WTC11 (cell line): Measurements from ENCODE around the gene RRBP1. TPM values are rescaled to one million over a fixed set of nuclear protein-coding genes. Genes with fewer than 3 reads are reported as not detected.

Experiments used
- ATAC-seq: fragments of 200-7000 bp; cut with Tn5 transposase; 2 replicates; pipeline ENCODE4 v1.10.0; 2021; ENCODE audit warnings: mild to moderate bottlenecking, moderate library complexity
- CTCF ChIA-PET: fragments of 300-600 bp; sonication (Branson Sonifier 250); formaldehyde crosslinking; loops from one replicate; lab custom pipeline; 2021; ENCODE audit warnings: antibody characterized with exemption; lab: Charles Lee
- POLR2A ChIA-PET: fragments of 350-600 bp; sonication (Branson Sonifier 250); formaldehyde crosslinking; loops from one replicate; lab custom pipeline; 2021; ENCODE audit warnings: antibody characterized with exemption; lab: Charles Lee
- DNase-seq: peaks from one replicate; pipeline ENCODE4 v3.0.0; 2021; ENCODE audit warnings: low spot score
- H3K27ac Mint-ChIP-seq: 2 replicates; pipeline ENCODE4 v1.8.0; 2021; ENCODE audit warnings: mixed read lengths
- H3K27me3 Mint-ChIP-seq: 2 replicates; pipeline ENCODE4 v1.8.0; 2021; ENCODE audit warnings: low read depth, mild to moderate bottlenecking, moderate library complexity, mixed read lengths
- H3K36me3 Mint-ChIP-seq: 2 replicates; pipeline ENCODE4 v1.8.0; 2021; ENCODE audit warnings: mixed read lengths
- H3K4me1 Mint-ChIP-seq: 2 replicates; pipeline ENCODE4 v1.8.0; 2022; ENCODE audit warnings: mixed read lengths
- H3K4me3 Mint-ChIP-seq: 2 replicates; pipeline ENCODE4 v1.8.0; 2021; ENCODE audit warnings: mild to moderate bottlenecking, moderate library complexity, mixed read lengths
- H3K9me3 Mint-ChIP-seq: 2 replicates; pipeline ENCODE4 v1.8.0; 2021; ENCODE audit warnings: mixed read lengths
- ATF1 ChIP-seq: sonication (generic); formaldehyde crosslinking; IDR thresholded peaks from 2 replicates; pipeline ENCODE4 v1.8.1; 2023; ENCODE audit warnings: mild to moderate bottlenecking, moderate library complexity, missing genetic modification reagents
- CREB1 ChIP-seq: sonication (generic); formaldehyde crosslinking; IDR thresholded peaks from 2 replicates; pipeline ENCODE4 v1.8.0; 2023; ENCODE audit warnings: mild to moderate bottlenecking, missing genetic modification reagents
- EMX1 ChIP-seq: fragments of 250-450 bp; sonication (Bioruptor Pico); IDR thresholded peaks from 2 replicates; pipeline ENCODE4 v1.8.0; 2021; ENCODE audit warnings: mild to moderate bottlenecking
- ETV6 ChIP-seq: sonication (generic); formaldehyde crosslinking; IDR thresholded peaks from 2 replicates; pipeline ENCODE4 v1.8.1; 2022; ENCODE audit warnings: mild to moderate bottlenecking, missing genetic modification reagents
- GRHL2 ChIP-seq: fragments of 250-450 bp; sonication (Bioruptor Pico); IDR thresholded peaks from 2 replicates; pipeline ENCODE4 v1.8.0; 2022; ENCODE audit warnings: mild to moderate bottlenecking, moderate library complexity; ENCODE audit not compliant: insufficient replicate concordance, severe bottlenecking
- GTF2I ChIP-seq: fragments of 250-450 bp; sonication (Bioruptor Pico); conservative IDR thresholded peaks from 2 replicates; pipeline ENCODE4 v1.4.0; 2021; ENCODE audit warnings: mild to moderate bottlenecking
- JUN ChIP-seq: sonication (generic); formaldehyde crosslinking; IDR thresholded peaks from 2 replicates; pipeline ENCODE4 v1.8.0; 2023; ENCODE audit warnings: mild to moderate bottlenecking, missing genetic modification reagents
- MYBL2 ChIP-seq: sonication (generic); formaldehyde crosslinking; IDR thresholded peaks from 2 replicates; pipeline ENCODE4 v1.8.1; 2023; ENCODE audit warnings: mild to moderate bottlenecking, moderate library complexity, missing genetic modification reagents
- NFE2L1 ChIP-seq: sonication (generic); formaldehyde crosslinking; IDR thresholded peaks from 2 replicates; pipeline ENCODE4 v1.8.1; 2023; ENCODE audit warnings: missing genetic modification reagents
- NR2C2 ChIP-seq: sonication (generic); formaldehyde crosslinking; IDR thresholded peaks from 2 replicates; pipeline ENCODE4 v1.8.0; 2022; ENCODE audit warnings: mild to moderate bottlenecking, missing genetic modification reagents
- OVOL2 ChIP-seq: fragments of 250-450 bp; sonication (Bioruptor Pico); IDR thresholded peaks from 2 replicates; pipeline ENCODE4 v1.9.0; 2021; ENCODE audit warnings: mild to moderate bottlenecking, borderline replicate concordance
- RORB ChIP-seq: fragments of 250-450 bp; sonication (Bioruptor Pico); IDR thresholded peaks from 2 replicates; pipeline ENCODE4 v1.9.0; 2021; ENCODE audit warnings: mild to moderate bottlenecking
- ZNF263 ChIP-seq: sonication (generic); formaldehyde crosslinking; IDR thresholded peaks from 2 replicates; pipeline ENCODE4 v1.8.1; 2022; ENCODE audit warnings: low read depth, mild to moderate bottlenecking, moderate library complexity, missing genetic modification reagents
- ZNF396 ChIP-seq: fragments of 250-450 bp; sonication (Bioruptor Pico); IDR thresholded peaks from 2 replicates; pipeline ENCODE4 v1.8.0; 2021; ENCODE audit warnings: mild to moderate bottlenecking, moderate library complexity, borderline replicate concordance
- ZNF423 ChIP-seq: fragments of 250-450 bp; sonication (Bioruptor Pico); IDR thresholded peaks from 2 replicates; pipeline ENCODE4 v2.1.2; 2022; ENCODE audit warnings: mild to moderate bottlenecking, moderate library complexity
- total RNA-seq: library from RNA; stranded (reverse); gene quantifications from 3 replicates; pipeline ENCODE4 v1.2.3, GENCODE V29; 2021
- TF ChIP-seq, protein P1 (sequence below): sonication (generic); formaldehyde crosslinking; IDR thresholded peaks from 2 replicates; pipeline ENCODE4 v1.8.1; 2022; ENCODE audit warnings: low read depth, mild to moderate bottlenecking, moderate library complexity, missing genetic modification reagents, borderline replicate concordance
- TF ChIP-seq, protein P2 (sequence below): fragments of 250-450 bp; sonication (Bioruptor Pico); IDR thresholded peaks from 2 replicates; pipeline ENCODE4 v1.9.0; 2021; ENCODE audit warnings: mild to moderate bottlenecking, borderline replicate concordance
- TF ChIP-seq, protein P3 (sequence below): sonication (generic); formaldehyde crosslinking; IDR thresholded peaks from 2 replicates; pipeline ENCODE4 v1.8.0; 2022; ENCODE audit warnings: mild to moderate bottlenecking, missing genetic modification reagents
- TF ChIP-seq, protein P4 (sequence below): sonication (generic); formaldehyde crosslinking; IDR thresholded peaks from 2 replicates; pipeline ENCODE4 v1.8.1; 2022; ENCODE audit warnings: low read depth, missing genetic modification reagents, borderline replicate concordance
- TF ChIP-seq, protein P5 (sequence below): sonication (generic); formaldehyde crosslinking; IDR thresholded peaks from 2 replicates; pipeline ENCODE4 v1.8.0; 2022; ENCODE audit warnings: mild to moderate bottlenecking, missing genetic modification reagents
- TF ChIP-seq, protein P6 (sequence below): sonication (generic); formaldehyde crosslinking; IDR thresholded peaks from 2 replicates; pipeline ENCODE4 v1.8.1; 2023; ENCODE audit warnings: mild to moderate bottlenecking, missing genetic modification reagents, moderate library complexity
- TF ChIP-seq, protein P7 (sequence below): sonication (generic); formaldehyde crosslinking; IDR thresholded peaks from 2 replicates; pipeline ENCODE4 v1.8.0; 2022; ENCODE audit warnings: mild to moderate bottlenecking, missing genetic modification reagents
- TF ChIP-seq, protein P8 (sequence below): fragments of 200-600 bp; IDR thresholded peaks from 2 replicates; pipeline ENCODE4 v1.8.0; 2022; ENCODE audit warnings: antibody characterized with exemption

The RRBP1 gene
- total RNA-seq, 1 experiment from 2014 or later = 171 TPM

DNA sequence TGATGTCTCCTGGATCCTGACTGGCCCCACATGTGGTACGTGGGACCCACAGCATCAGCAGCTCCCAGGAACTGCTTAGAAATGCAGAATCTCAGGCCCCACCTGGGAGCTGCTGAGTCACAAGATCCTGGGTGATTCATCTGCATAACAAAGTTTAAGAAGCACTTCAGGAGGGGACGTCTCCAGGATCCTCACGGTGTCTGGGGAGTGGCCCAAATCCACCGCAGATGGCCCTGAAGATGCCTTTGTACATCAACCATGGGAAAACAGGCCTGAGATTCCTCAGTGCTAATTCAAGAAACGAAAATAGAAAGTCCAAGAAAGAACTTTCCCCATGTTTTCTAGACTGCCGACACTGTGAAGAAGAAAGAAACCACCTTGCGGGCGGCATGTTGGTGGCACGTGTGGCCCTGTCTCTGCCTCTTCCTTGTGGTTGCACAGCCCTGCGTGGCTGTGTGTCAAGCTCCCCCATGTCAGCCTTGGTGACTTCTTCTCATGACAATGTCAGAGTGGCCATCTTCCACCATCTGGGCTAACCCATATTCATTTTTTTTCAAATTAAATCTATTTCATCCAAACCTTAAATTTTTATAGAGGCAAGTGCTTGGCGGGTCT, 26.1 kb downstream of the RRBP1 start:
- CTCF ChIA-PET = interaction anchor here (1.0 to 3.3 kb wide), 4 partner anchors 9 to 283 kb away, joined by 3 to 24 read pairs (median 10); partner anchors contain the start of gene RRBP1
- no peak overlapping the region for H3K4me3 Mint-ChIP-seq
- peaks cover 56% of the 10 kb centered on the region for H3K4me1 Mint-ChIP-seq
- ATAC-seq (peak; percentile 15), DNase-seq (no peak)
- POLR2A ChIA-PET = no interaction called here
- no peaks in the 10 kb centered on the region for H3K27me3 Mint-ChIP-seq
- H3K9me3 Mint-ChIP-seq = peaks cover 16% of the 10 kb centered on the region
- TF ChIP-seq, protein P1, sequence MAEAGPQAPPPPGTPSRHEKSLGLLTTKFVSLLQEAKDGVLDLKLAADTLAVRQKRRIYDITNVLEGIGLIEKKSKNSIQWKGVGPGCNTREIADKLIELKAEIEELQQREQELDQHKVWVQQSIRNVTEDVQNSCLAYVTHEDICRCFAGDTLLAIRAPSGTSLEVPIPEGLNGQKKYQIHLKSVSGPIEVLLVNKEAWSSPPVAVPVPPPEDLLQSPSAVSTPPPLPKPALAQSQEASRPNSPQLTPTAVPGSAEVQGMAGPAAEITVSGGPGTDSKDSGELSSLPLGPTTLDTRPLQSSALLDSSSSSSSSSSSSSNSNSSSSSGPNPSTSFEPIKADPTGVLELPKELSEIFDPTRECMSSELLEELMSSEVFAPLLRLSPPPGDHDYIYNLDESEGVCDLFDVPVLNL (CRISPR knock-in tag) = no peak
- TF ChIP-seq GRHL2 (no peak), ZNF423 (CRISPR knock-in tag) (peak; percentile 57; the same call in 1 of the 2 replicates)
- peak overlapping the region; percentile 65 for H3K27ac Mint-ChIP-seq
- H3K36me3 Mint-ChIP-seq = peaks cover 48% of the 10 kb centered on the region

DNA sequence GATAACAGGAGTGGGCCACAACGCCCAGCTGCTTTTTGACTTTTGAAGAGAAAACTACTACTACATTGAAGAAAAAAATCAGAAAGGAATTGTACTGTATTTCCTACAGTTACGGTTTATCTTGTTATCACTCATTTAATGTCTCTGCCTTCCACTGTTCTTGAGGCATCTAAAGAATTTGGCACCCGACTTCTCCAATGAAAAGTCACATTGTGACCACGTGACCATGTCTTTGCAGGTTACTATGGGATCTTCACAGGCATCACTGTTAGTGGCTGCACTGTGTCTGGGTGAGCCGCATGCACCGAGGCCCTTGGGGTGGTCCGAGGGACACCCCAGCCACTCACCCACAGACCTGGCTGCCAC, 26.8 kb downstream of the RRBP1 start:
- no peak for DNase-seq
- POLR2A ChIA-PET = interaction anchor here (0.5 kb wide), 1 partner anchor 150 kb away, joined by 3 read pairs; no protein-coding TSS in a partner anchor
- ATAC-seq = peak; percentile 54
- no peaks in the 10 kb centered on the region for H3K27me3 Mint-ChIP-seq
- peaks cover 58% of the 10 kb centered on the region for H3K4me1 Mint-ChIP-seq
- H3K4me3 Mint-ChIP-seq = no peak overlapping the region
- peaks cover 12% of the 10 kb centered on the region for H3K9me3 Mint-ChIP-seq
- peak overlapping the region; percentile 82 for H3K27ac Mint-ChIP-seq
- peaks cover 41% of the 10 kb centered on the region for H3K36me3 Mint-ChIP-seq
- CTCF ChIA-PET = interaction anchor here (0.7 to 3.3 kb wide), 15 partner anchors 9 to 304 kb away, joined by 3 to 24 read pairs (median 5); partner anchors contain the start of genes DSTN and RRBP1
- no peak for TF ChIP-seq ZNF396 (CRISPR knock-in tag)
- TF ChIP-seq, protein P2, sequence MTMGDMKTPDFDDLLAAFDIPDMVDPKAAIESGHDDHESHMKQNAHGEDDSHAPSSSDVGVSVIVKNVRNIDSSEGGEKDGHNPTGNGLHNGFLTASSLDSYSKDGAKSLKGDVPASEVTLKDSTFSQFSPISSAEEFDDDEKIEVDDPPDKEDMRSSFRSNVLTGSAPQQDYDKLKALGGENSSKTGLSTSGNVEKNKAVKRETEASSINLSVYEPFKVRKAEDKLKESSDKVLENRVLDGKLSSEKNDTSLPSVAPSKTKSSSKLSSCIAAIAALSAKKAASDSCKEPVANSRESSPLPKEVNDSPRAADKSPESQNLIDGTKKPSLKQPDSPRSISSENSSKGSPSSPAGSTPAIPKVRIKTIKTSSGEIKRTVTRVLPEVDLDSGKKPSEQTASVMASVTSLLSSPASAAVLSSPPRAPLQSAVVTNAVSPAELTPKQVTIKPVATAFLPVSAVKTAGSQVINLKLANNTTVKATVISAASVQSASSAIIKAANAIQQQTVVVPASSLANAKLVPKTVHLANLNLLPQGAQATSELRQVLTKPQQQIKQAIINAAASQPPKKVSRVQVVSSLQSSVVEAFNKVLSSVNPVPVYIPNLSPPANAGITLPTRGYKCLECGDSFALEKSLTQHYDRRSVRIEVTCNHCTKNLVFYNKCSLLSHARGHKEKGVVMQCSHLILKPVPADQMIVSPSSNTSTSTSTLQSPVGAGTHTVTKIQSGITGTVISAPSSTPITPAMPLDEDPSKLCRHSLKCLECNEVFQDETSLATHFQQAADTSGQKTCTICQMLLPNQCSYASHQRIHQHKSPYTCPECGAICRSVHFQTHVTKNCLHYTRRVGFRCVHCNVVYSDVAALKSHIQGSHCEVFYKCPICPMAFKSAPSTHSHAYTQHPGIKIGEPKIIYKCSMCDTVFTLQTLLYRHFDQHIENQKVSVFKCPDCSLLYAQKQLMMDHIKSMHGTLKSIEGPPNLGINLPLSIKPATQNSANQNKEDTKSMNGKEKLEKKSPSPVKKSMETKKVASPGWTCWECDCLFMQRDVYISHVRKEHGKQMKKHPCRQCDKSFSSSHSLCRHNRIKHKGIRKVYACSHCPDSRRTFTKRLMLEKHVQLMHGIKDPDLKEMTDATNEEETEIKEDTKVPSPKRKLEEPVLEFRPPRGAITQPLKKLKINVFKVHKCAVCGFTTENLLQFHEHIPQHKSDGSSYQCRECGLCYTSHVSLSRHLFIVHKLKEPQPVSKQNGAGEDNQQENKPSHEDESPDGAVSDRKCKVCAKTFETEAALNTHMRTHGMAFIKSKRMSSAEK (CRISPR knock-in tag) = no peak
- no peak for TF ChIP-seq CREB1 (CRISPR knock-in tag)
- no peak for TF ChIP-seq EMX1
- no peak for TF ChIP-seq ETV6 (CRISPR knock-in tag)
- TF ChIP-seq, protein P3, sequence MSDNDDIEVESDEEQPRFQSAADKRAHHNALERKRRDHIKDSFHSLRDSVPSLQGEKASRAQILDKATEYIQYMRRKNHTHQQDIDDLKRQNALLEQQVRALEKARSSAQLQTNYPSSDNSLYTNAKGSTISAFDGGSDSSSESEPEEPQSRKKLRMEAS (CRISPR knock-in tag) = no peak
- no peak for TF ChIP-seq RORB (CRISPR knock-in tag)
- no peak for TF ChIP-seq MYBL2 (CRISPR knock-in tag)
- TF ChIP-seq, protein P4, sequence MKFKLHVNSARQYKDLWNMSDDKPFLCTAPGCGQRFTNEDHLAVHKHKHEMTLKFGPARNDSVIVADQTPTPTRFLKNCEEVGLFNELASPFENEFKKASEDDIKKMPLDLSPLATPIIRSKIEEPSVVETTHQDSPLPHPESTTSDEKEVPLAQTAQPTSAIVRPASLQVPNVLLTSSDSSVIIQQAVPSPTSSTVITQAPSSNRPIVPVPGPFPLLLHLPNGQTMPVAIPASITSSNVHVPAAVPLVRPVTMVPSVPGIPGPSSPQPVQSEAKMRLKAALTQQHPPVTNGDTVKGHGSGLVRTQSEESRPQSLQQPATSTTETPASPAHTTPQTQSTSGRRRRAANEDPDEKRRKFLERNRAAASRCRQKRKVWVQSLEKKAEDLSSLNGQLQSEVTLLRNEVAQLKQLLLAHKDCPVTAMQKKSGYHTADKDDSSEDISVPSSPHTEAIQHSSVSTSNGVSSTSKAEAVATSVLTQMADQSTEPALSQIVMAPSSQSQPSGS (CRISPR knock-in tag) = no peak
- no peak for TF ChIP-seq GTF2I
- TF ChIP-seq, protein P5, sequence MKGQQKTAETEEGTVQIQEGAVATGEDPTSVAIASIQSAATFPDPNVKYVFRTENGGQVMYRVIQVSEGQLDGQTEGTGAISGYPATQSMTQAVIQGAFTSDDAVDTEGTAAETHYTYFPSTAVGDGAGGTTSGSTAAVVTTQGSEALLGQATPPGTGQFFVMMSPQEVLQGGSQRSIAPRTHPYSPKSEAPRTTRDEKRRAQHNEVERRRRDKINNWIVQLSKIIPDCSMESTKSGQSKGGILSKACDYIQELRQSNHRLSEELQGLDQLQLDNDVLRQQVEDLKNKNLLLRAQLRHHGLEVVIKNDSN (CRISPR knock-in tag) = peak; percentile 76
- no peak for TF ChIP-seq NFE2L1 (CRISPR knock-in tag)
- TF ChIP-seq, protein P6, sequence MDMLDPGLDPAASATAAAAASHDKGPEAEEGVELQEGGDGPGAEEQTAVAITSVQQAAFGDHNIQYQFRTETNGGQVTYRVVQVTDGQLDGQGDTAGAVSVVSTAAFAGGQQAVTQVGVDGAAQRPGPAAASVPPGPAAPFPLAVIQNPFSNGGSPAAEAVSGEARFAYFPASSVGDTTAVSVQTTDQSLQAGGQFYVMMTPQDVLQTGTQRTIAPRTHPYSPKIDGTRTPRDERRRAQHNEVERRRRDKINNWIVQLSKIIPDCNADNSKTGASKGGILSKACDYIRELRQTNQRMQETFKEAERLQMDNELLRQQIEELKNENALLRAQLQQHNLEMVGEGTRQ (CRISPR knock-in tag) = peak; percentile 80
- no peak for TF ChIP-seq JUN (CRISPR knock-in tag)
- no peak for TF ChIP-seq NR2C2 (CRISPR knock-in tag)
- TF ChIP-seq ZNF263 (CRISPR knock-in tag) = no peak
- TF ChIP-seq, protein P7, sequence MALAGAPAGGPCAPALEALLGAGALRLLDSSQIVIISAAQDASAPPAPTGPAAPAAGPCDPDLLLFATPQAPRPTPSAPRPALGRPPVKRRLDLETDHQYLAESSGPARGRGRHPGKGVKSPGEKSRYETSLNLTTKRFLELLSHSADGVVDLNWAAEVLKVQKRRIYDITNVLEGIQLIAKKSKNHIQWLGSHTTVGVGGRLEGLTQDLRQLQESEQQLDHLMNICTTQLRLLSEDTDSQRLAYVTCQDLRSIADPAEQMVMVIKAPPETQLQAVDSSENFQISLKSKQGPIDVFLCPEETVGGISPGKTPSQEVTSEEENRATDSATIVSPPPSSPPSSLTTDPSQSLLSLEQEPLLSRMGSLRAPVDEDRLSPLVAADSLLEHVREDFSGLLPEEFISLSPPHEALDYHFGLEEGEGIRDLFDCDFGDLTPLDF (CRISPR knock-in tag) = no peak
- TF ChIP-seq, protein P8, sequence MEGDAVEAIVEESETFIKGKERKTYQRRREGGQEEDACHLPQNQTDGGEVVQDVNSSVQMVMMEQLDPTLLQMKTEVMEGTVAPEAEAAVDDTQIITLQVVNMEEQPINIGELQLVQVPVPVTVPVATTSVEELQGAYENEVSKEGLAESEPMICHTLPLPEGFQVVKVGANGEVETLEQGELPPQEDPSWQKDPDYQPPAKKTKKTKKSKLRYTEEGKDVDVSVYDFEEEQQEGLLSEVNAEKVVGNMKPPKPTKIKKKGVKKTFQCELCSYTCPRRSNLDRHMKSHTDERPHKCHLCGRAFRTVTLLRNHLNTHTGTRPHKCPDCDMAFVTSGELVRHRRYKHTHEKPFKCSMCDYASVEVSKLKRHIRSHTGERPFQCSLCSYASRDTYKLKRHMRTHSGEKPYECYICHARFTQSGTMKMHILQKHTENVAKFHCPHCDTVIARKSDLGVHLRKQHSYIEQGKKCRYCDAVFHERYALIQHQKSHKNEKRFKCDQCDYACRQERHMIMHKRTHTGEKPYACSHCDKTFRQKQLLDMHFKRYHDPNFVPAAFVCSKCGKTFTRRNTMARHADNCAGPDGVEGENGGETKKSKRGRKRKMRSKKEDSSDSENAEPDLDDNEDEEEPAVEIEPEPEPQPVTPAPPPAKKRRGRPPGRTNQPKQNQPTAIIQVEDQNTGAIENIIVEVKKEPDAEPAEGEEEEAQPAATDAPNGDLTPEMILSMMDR = 0 out of 2 replicates have a peak, but pooled peaks have one; percentile 31
- TF ChIP-seq GRHL2 = no peak
- TF ChIP-seq ATF1 = no peak
- no peak for TF ChIP-seq OVOL2 (CRISPR knock-in tag)
